Panc1 (cell line): ENCODE measurements around the gene PARM1. TPM values are rescaled to one million over a fixed set of nuclear protein-coding genes. Genes with fewer than 3 reads are reported as not detected.

ENCODE experiments used
- ATAC-seq: fragments of 200-7000 bp; cut with Tn5 transposase; 2 replicates; pipeline ENCODE4 v1.9.1; 2020; ENCODE audit warnings: mild to moderate bottlenecking, moderate library complexity
- BruUV-seq: library from RNA; stranded (reverse); fragments of 400-500 nt; replicated peaks from 2 replicates; lab custom pipeline; 2021; lab: Mats Ljungman, UMichigan
- CTCF ChIA-PET: fragments of 300-600 bp; sonication (Branson Sonifier 250); formaldehyde crosslinking; loops from one replicate; lab custom pipeline; 2022; ENCODE audit warnings: antibody characterized with exemption; lab: Charles Lee
- POLR2A ChIA-PET: fragments of 300-600 bp; sonication (Branson Sonifier 250); formaldehyde crosslinking; loops from one replicate; lab custom pipeline; 2022; ENCODE audit warnings: antibody characterized with exemption; lab: Charles Lee
- DNase-seq: peaks from one replicate; pipeline ENCODE4 v3.0.0-alpha.2; 2010; ENCODE audit warnings: low read depth, low spot score
- H3K27ac ChIP-seq: 2 replicates; pipeline ENCODE4 v1.5.1; 2011; ENCODE audit warnings: mild to moderate bottlenecking, low read length, inconsistent platforms
- H3K27me3 ChIP-seq: fragments of 200-500 bp; sonication (Bioruptor generic); 2 replicates; pipeline ENCODE4 v1.6.0; 2014; ENCODE audit warnings: low read length, inconsistent platforms; ENCODE audit not compliant: control insufficient read depth, insufficient read depth
- H3K36me3 ChIP-seq: fragments of 200-500 bp; sonication (Bioruptor generic); 2 replicates; pipeline ENCODE4 v1.5.1; 2014; ENCODE audit warnings: inconsistent platforms, mild to moderate bottlenecking, low read length, moderate library complexity; ENCODE audit not compliant: control insufficient read depth, insufficient read depth
- H3K4me1 ChIP-seq: 2 replicates; pipeline ENCODE4 v1.5.1; 2011; ENCODE audit warnings: inconsistent platforms, mild to moderate bottlenecking, low read length, moderate library complexity; ENCODE audit not compliant: control insufficient read depth, insufficient read depth
- H3K4me3 ChIP-seq, 2 experiments: 2 replicates each; pipeline ENCODE4 v1.5.1; 2011 to 2012; ENCODE audit warnings: low read depth in 2 of 2, low read length in 2 of 2, mild to moderate bottlenecking in 2 of 2, inconsistent platforms in 1 of 2, moderate library complexity in 1 of 2
- H3K9me3 ChIP-seq: fragments of 200-500 bp; sonication (Bioruptor generic); 2 replicates; pipeline ENCODE4 v1.5.1; 2014; ENCODE audit warnings: low read depth, mild to moderate bottlenecking, inconsistent platforms, low read length, moderate library complexity; ENCODE audit not compliant: control insufficient read depth, insufficient read depth
- POLR2AphosphoS5 ChIP-seq: IDR thresholded peaks from 2 replicates; pipeline ENCODE4 v1.6.1; 2012; ENCODE audit warnings: mild to moderate bottlenecking, low read depth, low read length, moderate library complexity
- SIN3A ChIP-seq: IDR thresholded peaks from 2 replicates; pipeline ENCODE4 v1.6.1; 2012; ENCODE audit warnings: low read depth, mild to moderate bottlenecking, low read length, moderate library complexity, borderline replicate concordance; ENCODE audit not compliant: insufficient read depth
- TCF7L2 ChIP-seq: IDR thresholded peaks from 2 replicates; pipeline ENCODE4 v1.6.1; 2011; ENCODE audit warnings: mild to moderate bottlenecking, low read depth, low read length, inconsistent platforms
- in situ Hi-C: cut with HindIII; loops from 2 replicates; pipeline ENCODE4 v1.10.0; 2016; ENCODE audit warnings: low sequenced_read_pairs, low pct_unique_long_range_greater_than_20kb
- intact Hi-C: fragments of 100-400 bp; cut with micrococcal nuclease; formaldehyde crosslinking; loops from one replicate; pipeline ENCODE4 v1.10.0; 2022; ENCODE audit not compliant: unreplicated experiment
- total RNA-seq: library from RNA; stranded (reverse); gene quantifications from one replicate; pipeline ENCODE4 v1.2.1, GENCODE V29; 2021; ENCODE audit not compliant: unreplicated experiment
- TF ChIP-seq, protein P1 (sequence below), 2 experiments: IDR thresholded peaks; 2 replicates each; pipeline ENCODE4 v1.6.1; 2011 to 2012; ENCODE audit warnings: low read depth in 2 of 2, control low read depth in 1 of 2, low read length in 1 of 2, mild to moderate bottlenecking in 1 of 2, moderate library complexity in 1 of 2; ENCODE audit not compliant: insufficient read depth in 1 of 2
- TF ChIP-seq, protein P2 (sequence below): fragments of 450-650 bp; IDR thresholded peaks from 2 replicates; pipeline ENCODE4 v1.5.1; 2017; ENCODE audit warnings: mild to moderate bottlenecking

The PARM1 gene
- total RNA-seq, 1 experiment from 2014 or later, result 0.21 TPM

DNA sequence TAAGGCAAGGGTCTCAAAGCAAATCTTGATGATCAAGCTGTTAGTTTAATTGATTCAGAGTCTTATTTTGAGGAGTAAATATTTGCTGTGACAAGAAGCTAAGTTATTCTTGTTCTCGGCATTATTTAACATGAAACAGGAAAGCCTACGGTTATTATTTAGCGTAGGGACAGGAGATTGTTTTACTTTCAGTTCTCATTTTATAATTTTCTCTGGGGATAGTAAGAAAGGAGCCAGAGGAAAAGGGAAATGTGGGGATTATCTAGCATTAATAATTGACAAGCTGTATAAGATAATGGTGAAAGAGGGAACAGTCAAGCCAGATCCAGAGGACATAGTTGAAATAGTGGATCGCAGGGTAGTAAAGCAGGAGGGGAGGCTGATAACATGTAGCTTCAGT lies 39.7 kb upstream of the PARM1 start:
- Histone ChIP-seq H3K27ac (no peak overlapping the region), H3K36me3 (no peaks in the 10 kb centered on the region), H3K4me1 (no peaks in the 10 kb centered on the region), H3K27me3 (no peaks in the 10 kb centered on the region), H3K9me3 (no peaks in the 10 kb centered on the region), H3K4me3 (no peak overlapping the region)
- CTCF ChIA-PET, result no interaction called here
- POLR2A ChIA-PET, result no interaction called here
- in situ Hi-C loops, result no loop called here
- TF ChIP-seq POLR2AphosphoS5 (no peak), TCF7L2 (no peak), SIN3A (no peak)
- TF ChIP-seq, protein P1, sequence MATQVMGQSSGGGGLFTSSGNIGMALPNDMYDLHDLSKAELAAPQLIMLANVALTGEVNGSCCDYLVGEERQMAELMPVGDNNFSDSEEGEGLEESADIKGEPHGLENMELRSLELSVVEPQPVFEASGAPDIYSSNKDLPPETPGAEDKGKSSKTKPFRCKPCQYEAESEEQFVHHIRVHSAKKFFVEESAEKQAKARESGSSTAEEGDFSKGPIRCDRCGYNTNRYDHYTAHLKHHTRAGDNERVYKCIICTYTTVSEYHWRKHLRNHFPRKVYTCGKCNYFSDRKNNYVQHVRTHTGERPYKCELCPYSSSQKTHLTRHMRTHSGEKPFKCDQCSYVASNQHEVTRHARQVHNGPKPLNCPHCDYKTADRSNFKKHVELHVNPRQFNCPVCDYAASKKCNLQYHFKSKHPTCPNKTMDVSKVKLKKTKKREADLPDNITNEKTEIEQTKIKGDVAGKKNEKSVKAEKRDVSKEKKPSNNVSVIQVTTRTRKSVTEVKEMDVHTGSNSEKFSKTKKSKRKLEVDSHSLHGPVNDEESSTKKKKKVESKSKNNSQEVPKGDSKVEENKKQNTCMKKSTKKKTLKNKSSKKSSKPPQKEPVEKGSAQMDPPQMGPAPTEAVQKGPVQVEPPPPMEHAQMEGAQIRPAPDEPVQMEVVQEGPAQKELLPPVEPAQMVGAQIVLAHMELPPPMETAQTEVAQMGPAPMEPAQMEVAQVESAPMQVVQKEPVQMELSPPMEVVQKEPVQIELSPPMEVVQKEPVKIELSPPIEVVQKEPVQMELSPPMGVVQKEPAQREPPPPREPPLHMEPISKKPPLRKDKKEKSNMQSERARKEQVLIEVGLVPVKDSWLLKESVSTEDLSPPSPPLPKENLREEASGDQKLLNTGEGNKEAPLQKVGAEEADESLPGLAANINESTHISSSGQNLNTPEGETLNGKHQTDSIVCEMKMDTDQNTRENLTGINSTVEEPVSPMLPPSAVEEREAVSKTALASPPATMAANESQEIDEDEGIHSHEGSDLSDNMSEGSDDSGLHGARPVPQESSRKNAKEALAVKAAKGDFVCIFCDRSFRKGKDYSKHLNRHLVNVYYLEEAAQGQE (IDR thresholded peaks at IDR 0.05; ENCODE audit: insufficient read depth in 1 of 2, low read depth in 2 of 2, low read length in 1 of 2), result no peak
- TF ChIP-seq, protein P2, sequence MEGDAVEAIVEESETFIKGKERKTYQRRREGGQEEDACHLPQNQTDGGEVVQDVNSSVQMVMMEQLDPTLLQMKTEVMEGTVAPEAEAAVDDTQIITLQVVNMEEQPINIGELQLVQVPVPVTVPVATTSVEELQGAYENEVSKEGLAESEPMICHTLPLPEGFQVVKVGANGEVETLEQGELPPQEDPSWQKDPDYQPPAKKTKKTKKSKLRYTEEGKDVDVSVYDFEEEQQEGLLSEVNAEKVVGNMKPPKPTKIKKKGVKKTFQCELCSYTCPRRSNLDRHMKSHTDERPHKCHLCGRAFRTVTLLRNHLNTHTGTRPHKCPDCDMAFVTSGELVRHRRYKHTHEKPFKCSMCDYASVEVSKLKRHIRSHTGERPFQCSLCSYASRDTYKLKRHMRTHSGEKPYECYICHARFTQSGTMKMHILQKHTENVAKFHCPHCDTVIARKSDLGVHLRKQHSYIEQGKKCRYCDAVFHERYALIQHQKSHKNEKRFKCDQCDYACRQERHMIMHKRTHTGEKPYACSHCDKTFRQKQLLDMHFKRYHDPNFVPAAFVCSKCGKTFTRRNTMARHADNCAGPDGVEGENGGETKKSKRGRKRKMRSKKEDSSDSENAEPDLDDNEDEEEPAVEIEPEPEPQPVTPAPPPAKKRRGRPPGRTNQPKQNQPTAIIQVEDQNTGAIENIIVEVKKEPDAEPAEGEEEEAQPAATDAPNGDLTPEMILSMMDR, result no peak
- ATAC-seq (no peak), DNase-seq (no peak)
- no TSS peak for BruUV-seq
- intact Hi-C loops, result no loop called here

DNA sequence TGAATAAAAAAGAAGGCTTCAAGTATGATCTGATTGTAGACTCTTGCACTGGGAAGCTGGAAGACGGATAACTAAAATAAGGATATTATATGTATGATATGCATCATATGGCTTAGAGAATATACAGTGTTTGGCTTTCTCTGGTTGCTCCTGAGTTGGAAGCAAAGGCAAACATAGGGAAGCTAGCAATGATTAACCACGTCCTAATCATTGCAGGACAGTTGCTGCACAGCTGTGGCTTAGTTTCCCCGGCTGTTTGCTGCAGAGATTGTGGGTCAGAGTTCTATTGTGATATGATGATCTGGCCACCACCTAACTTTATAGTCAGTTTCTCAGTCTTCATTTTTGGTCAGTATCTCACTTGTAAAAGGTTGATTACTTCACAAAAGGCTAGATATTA lies 36.3 kb upstream of the PARM1 start:
- Histone ChIP-seq H3K27ac (no peak overlapping the region), H3K36me3 (no peaks in the 10 kb centered on the region), H3K4me3 (no peak overlapping the region), H3K9me3 (no peaks in the 10 kb centered on the region), H3K4me1 (no peaks in the 10 kb centered on the region), H3K27me3 (no peaks in the 10 kb centered on the region)
- no peak for ATAC-seq
- no peak for DNase-seq
- ChIA-PET POLR2A (no interaction called here), CTCF (no interaction called here)
- intact Hi-C loops, result no loop called here
- in situ Hi-C loops, result no loop called here
- TF ChIP-seq, protein P1 (IDR thresholded peaks at IDR 0.05; ENCODE audit: insufficient read depth in 1 of 2, low read depth in 2 of 2, low read length in 1 of 2), result no peak
- TF ChIP-seq, protein P2, result no peak
- no TSS peak for BruUV-seq
